ENCODE data around the gene OSBP2. TPM values are rescaled to one million over a fixed set of nuclear protein-coding genes. Genes with fewer than 3 reads are reported as not detected.
A peak's percentile ranks its signal among the peaks of the same experiment; 100 is the strongest.
"Not testable (repeated sequence)": the region's sequence is repeated elsewhere in the genome, so short reads cannot be mapped to it uniquely, and the experiment has no call there.

The OSBP2 gene
- polyA plus RNA-seq, 4 donors = 4.7 to 7.3 (median 6.8) TPM

- not testable (repeated sequence) for DNase-seq (ENCODE audit: low read depth in 4 of 4, low spot score in 2 of 4)
These were observed 14.6 kb upstream of the OSBP2 start for GRCh38 chr22:30679895-30680690.

GRCh38 chr22:30680991-30681770 lies 13.5 kb upstream of the OSBP2 start:
- no peak for DNase-seq (ENCODE audit: low read depth in 4 of 4, low spot score in 2 of 4)

GRCh38 chr22:30681831-30682230 lies 12.8 kb upstream of the OSBP2 start:
- DNase-seq (ENCODE audit: low read depth in 4 of 4, low spot score in 2 of 4) = no peak

GRCh38 chr22:30685178-30685577 lies 9.5 kb upstream of the OSBP2 start:
- DNase-seq (ENCODE audit: low read depth in 4 of 4, low spot score in 2 of 4) = no peak

- no peak for DNase-seq (ENCODE audit: low read depth in 4 of 4, low spot score in 2 of 4)
These were observed 7.3 kb upstream of the OSBP2 start for GRCh38 chr22:30687358-30687757.

- no peak for DNase-seq (ENCODE audit: low read depth in 4 of 4, low spot score in 2 of 4)
These were observed 5.1 kb upstream of the OSBP2 start for GRCh38 chr22:30689622-30690021.

GRCh38 chr22:30691204-30691603 lies 3.5 kb upstream of the OSBP2 start:
- no peak for DNase-seq (ENCODE audit: low read depth in 4 of 4, low spot score in 2 of 4)

- DNase-seq (ENCODE audit: low read depth in 4 of 4, low spot score in 2 of 4) = peak; percentile 36 to 56 (median 43)
These were observed 469 bp upstream of the OSBP2 start for GRCh38 chr22:30694171-30694639.

- no peak for DNase-seq (ENCODE audit: low read depth in 4 of 4, low spot score in 2 of 4)
These were observed 727 bp downstream of the OSBP2 start for GRCh38 chr22:30695351-30695851.

GRCh38 chr22:30695871-30696655 lies 1.4 kb downstream of the OSBP2 start:
- no peak for DNase-seq (ENCODE audit: low read depth in 4 of 4, low spot score in 2 of 4)

- DNase-seq (ENCODE audit: low read depth in 4 of 4, low spot score in 2 of 4) = no peak
These were observed 3.3 kb downstream of the OSBP2 start for GRCh38 chr22:30697975-30698374.

GRCh38 chr22:30701872-30702271 lies 7.2 kb downstream of the OSBP2 start:
- no peak for DNase-seq (ENCODE audit: low read depth in 4 of 4, low spot score in 2 of 4)

- no peak for DNase-seq (ENCODE audit: low read depth in 4 of 4, low spot score in 2 of 4)
These were observed 8.2 kb downstream of the OSBP2 start for GRCh38 chr22:30702856-30703255.

GRCh38 chr22:30704978-30705377 lies 10.3 kb downstream of the OSBP2 start:
- DNase-seq (ENCODE audit: low read depth in 4 of 4, low spot score in 2 of 4) = no peak

- no peak for DNase-seq (ENCODE audit: low read depth in 4 of 4, low spot score in 2 of 4)
These were observed 11.3 kb downstream of the OSBP2 start for GRCh38 chr22:30705710-30706651.

- DNase-seq (ENCODE audit: low read depth in 4 of 4, low spot score in 2 of 4) = not testable (repeated sequence)
These were observed 15.3 kb downstream of the OSBP2 start for GRCh38 chr22:30709980-30710379.

GRCh38 chr22:30712094-30712493 lies 17.4 kb downstream of the OSBP2 start:
- no peak for DNase-seq (ENCODE audit: low read depth in 4 of 4, low spot score in 2 of 4)

GRCh38 chr22:30714062-30714461 lies 19.4 kb downstream of the OSBP2 start:
- DNase-seq (ENCODE audit: low read depth in 4 of 4, low spot score in 2 of 4) = no peak

GRCh38 chr22:30717331-30717921 lies 22.8 kb downstream of the OSBP2 start:
- no peak for DNase-seq (ENCODE audit: low read depth in 4 of 4, low spot score in 2 of 4)

Measured in left renal cortex interstitium (tissue), 4 donors.